GM18505 (cell line): Measurements from ENCODE around the gene CYP4F8.
"Not testable (repeated sequence)": the region's sequence is repeated elsewhere in the genome, so short reads cannot be mapped to it uniquely, and the experiment has no call there.

Source experiments
- ATAC-seq: cut with Tn5 transposase; IDR thresholded peaks from one replicate; pipeline ENCODE4 v1.9.1; 2021; ENCODE audit not compliant: unreplicated experiment
- POLR2A ChIP-seq: IDR thresholded peaks from 4 replicates; pipeline ENCODE4 v1.6.1; 2011; ENCODE audit warnings: borderline replicate concordance; ENCODE audit not compliant: insufficient read depth, insufficient read length; ENCODE audit errors: extremely low read depth

CYP4F8 gene, protein sequence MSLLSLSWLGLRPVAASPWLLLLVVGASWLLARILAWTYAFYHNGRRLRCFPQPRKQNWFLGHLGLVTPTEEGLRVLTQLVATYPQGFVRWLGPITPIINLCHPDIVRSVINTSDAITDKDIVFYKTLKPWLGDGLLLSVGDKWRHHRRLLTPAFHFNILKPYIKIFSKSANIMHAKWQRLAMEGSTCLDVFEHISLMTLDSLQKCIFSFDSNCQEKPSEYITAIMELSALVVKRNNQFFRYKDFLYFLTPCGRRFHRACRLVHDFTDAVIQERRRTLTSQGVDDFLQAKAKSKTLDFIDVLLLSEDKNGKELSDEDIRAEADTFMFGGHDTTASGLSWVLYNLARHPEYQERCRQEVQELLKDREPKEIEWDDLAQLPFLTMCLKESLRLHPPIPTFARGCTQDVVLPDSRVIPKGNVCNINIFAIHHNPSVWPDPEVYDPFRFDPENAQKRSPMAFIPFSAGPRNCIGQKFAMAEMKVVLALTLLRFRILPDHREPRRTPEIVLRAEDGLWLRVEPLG

DNA sequence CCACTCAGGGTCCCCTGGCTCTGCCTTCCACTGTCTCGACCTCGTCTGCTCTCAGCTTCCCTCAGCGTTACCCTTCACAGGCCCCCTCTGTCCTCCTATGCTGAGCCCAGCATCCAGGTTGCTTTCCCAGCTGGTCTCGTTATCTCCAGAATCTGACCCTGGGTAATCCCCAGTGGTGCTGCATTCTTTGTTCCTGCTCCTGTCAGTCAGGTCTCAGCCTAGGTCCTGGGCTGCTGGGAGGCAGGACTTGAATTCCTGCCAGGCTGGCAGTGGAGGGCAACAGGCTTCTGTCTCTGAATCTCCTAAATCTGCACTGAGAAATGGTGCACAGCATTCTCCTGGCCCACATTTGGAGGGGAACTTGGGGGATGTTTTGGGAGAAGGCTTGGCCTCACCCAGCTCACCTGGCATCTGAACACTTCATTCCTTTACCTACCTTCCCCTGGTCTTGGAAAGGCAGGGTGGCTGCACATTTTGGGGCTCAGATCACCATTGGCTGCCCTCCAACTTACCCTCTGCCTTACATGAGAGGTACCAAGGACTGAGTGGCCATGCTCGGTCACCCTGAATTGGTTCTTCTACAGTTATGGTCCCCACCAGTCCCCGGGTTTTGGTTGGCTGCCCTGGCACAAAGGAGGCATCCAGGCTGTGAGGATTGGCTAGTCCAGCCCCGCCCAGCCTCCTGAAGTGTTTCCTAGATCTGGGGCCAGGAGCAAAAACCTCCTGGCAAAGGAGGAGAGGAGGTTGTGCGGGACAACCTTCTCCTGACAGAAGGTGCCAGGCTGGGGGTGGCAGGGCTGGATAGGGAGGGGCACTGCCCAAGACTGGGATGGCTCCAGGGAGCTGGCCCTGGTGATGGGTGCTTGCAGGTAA lies at the start of gene CYP4F8:
CYP4F8 (plus strand) TSS at position 712 of the 873 bp plus-strand sequence. CDS start 399 bp downstream, outside the sequence.
- TF ChIP-seq POLR2A = no peak
- no peak for ATAC-seq

DNA sequence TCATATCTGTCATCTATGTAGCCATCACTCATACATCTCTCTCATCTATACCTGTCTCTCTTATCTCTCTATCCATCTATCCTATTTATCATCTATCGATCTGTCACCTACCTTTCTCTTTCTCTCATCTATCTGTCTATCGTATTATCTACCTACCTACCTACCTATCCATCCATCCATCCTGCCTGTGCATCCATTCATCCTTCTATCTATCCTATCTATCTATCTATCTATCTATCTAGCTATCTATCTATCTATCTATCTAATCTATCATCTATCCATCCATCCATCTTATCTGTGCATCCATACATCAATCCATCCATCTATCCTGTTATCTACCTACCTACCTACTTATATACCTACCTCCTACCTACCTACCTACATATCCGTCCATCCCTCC lies 44.6 kb upstream of the CYP4F8 start:
- ATAC-seq = no peak
- no peak for TF ChIP-seq POLR2A

DNA sequence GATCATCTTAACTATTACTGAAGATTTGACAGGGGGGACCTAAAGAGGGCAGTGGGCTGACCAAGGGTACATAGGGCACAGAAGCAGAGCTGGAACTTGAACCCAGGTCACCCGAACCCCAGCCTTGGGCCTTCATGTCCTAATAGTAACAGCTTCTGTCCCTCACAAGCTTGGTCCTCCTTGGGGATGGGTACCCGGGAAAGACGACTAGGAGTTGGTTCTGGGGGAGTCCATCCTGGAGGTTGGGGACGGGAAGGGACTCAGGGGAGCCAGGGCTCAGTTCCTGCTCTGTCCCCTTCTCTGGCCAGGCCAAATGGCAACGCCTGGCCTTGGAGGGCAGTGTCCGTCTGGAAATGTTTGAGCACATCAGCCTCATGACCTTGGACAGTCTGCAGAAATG lies 39.6 kb upstream of the CYP4F8 start:
- ATAC-seq = no peak
- no peak for TF ChIP-seq POLR2A

DNA sequence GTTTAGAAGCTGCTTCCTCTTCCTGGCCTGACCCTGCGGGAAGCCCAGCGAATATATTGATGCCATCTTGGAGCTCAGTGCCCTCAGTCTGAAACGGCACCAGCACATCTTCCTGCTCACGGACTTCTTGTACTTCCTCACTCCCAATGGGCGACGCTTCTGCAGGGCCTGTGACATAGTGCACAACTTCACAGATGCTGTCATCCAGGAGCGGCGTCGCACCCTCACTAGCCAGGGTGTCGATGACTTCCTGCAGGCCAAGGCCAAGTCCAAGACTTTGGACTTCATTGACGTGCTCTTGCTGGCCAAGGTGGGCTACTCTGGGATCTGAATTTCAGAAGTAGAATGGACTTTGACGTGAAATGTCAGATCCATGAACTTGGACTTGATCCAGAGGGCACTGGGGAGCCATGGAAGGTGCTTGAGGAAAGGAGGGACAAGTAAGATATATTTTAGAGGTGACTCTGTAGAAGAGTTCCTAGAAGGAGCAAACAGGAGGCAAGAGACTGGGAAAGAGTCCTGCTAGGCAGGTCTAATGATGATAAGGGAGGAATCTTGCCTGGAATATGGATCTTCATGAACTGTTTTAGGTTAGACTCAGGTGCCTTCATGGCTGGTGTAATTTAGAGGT lies 38.4 kb upstream of the CYP4F8 start:
- TF ChIP-seq POLR2A = no peak
- no peak for ATAC-seq

DNA sequence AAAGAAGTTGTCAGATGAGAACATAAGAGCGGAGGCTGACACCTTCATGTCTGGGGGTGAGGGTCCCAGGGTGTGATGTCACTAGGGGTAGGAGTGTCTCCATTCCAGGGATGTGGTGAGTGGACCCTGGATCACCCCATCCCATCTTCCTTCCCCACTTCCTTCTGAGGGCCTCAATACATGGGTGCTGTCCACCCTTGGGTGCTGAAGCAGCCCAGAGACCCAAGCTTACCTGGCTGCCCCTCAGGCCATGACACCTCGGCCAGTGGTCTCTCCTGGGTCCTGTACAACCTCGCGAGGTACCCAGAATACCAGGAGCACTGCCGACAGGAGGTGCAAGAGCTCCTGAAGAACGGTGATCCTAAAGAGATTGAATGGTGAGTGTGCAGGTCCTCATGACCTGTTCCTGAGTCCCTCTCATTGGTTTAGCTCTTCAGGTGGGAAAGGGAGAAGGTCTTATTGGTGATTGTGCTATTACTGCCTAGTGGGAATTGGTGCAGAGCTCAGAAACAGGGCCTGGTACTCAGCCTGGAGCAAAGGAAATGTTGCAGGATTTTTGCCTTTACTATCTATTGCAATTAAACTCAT lies 37.7 kb upstream of the CYP4F8 start:
- ATAC-seq = no peak

DNA sequence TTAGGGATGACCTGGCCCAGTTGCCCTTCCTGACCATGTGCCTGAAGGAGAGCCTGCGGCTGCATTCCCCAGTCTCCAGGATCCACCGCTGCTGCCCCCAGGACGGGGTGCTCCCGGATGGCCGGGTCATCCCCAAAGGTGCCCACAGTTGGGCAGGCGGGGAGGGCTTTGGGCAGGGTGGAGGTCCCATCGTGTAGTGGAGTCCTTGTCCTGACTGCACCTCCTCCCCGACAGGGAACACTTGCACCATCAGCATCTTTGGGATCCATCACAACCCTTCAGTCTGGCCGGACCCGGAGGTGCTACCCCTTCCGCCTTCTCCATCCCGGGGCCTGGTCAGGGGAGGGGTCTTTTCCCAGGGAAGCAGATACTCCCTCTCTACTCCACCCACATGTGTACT lies 31.7 kb upstream of the CYP4F8 start:
- ATAC-seq = no peak
- no peak for TF ChIP-seq POLR2A

More for the DNA sequence above, 37.7 kb upstream of the CYP4F8 start:
- no peak for TF ChIP-seq POLR2A

DNA sequence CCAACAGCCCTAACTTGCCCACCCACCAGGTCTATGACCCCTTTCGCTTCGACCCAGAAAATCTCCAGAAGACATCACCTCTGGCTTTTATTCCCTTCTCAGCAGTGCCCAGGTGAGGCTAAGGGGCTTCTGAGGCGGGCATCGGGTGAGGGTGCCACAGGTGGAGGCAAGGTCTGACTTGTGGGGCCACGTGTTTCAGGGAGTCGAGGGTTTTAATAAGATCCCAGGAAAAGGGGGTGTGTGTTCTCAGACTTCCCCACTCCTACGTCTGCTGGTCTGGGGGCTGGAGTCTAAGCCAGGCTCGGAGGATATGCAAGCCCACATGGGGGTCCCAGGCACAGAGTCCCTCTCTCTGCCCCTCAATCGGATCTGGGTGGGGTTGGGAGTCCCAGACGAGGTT lies 30.9 kb upstream of the CYP4F8 start:
- TF ChIP-seq POLR2A = no peak
- no peak for ATAC-seq

DNA sequence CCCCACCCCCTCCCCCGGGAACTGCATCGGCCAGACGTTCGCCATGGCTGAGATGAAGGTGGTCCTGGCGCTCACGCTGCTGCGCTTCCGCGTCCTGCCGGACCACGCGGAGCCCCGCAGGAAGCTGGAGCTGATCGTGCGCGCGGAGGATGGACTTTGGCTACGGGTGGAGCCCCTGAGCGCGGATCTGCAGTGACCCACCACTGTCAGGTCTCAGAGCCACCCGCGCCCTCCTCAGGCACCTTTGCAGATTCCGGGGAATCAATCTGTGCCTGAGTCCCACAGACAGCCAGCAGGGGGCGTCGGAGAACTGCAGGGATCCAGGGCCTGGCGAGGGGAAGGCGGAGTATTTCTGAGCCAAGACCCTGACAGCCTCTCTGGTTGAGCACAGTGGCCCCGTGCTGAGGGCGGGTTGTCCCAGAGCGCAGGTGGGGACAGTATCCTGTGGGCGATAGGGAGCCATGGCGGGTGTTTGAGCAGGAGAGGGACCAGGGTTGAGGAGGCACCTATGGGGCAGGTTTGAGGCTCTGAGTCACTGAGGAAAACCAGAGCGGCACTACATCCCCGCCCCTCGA lies 30.4 kb upstream of the CYP4F8 start:
- TF ChIP-seq POLR2A = no peak
- ATAC-seq = no peak

DNA sequence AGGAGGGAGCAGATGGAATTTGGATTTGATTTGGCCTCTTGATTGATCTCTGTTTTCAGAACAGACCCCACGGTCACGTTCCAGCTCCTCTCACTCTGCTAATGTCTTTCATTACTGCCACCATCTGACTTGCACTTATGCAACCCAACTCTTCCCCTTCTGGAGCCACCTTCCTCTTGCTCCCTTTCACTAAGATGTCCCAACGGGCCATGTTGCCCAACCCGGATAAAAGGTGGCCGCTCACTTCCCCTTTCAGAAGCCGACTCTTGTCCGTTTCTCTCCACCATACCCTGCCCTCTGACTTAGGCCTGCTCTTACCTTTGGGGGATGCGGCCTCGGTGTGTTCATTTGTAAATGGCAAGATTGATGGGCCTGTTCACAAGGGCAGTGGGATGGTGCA lies 27.4 kb upstream of the CYP4F8 start:
- TF ChIP-seq POLR2A = no peak

DNA sequence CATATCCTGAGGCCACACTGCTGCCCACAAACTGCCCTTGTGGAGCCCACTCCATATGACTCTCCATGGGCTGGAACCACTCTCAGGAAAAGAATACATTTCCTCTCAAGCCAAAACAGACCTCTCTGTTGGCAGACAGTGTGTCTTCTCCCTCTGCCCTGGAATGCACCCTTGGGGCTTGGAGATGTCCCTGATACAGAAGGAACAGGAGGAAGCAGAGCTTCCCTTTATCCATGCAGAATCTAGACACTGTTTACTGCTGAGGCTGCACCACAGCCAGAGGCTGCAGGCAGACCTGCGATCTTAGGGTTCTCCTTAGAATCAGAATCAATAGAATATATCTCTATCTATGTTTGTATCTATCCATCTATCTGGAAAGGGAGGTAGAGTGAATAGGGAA lies 26.8 kb upstream of the CYP4F8 start:
- no peak for ATAC-seq

More for the DNA sequence above, 27.4 kb upstream of the CYP4F8 start:
- no peak for ATAC-seq

DNA sequence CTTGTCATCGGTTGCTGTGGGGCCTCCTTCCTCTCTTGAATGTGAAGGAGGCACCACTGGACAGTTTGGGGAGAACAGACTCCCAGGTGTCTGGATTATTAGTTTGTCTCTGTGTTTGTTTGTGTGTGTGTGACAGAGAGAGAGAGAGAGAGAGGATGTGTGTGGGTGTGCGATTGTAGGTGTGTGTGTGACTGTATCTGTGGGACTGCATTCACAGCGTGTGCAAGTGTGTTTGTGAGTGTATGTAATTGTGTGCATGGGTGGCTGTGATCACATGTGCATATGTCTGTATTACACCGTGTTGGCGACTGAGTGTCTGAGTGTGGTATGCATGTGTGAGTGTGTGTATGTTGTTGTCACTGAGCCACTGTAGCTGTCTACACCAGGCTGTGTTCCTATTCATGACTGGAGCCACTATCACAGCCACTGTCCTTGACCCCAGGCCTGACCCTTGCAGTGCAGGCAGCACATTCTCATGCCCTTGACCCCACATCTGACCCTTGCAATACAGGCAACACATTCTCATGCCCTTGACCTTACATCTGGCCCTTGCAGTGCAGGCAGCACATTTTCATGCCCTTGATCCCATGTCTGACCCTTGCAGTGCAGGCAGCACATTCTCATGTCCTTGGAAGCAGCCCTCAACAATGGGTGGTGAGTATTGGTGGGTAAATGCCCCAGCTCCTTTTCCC lies 25.1 kb upstream of the CYP4F8 start:
- TF ChIP-seq POLR2A = no peak
- ATAC-seq = no peak

More for the DNA sequence above, 26.8 kb upstream of the CYP4F8 start:
- TF ChIP-seq POLR2A = no peak

DNA sequence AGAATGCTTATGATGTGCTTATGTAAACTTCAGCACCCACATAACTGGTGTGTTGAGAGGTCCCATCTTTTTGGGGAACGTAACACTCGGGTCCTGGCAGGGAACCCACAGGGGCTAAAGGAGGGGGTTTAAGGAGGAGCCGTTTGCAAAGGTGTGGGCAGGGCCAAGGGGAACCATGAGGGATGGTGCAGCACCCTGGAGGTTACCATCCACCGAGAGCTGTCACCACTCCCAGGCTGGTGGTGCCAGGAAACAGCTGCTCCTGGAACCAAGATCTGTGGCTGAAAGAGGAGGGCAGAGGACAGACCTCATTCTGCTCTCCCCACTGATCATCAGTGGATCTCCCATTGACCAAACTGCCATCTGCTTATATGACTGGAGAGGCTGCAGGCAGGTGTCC lies 23.2 kb upstream of the CYP4F8 start:
- no peak for ATAC-seq
- TF ChIP-seq POLR2A = no peak

DNA sequence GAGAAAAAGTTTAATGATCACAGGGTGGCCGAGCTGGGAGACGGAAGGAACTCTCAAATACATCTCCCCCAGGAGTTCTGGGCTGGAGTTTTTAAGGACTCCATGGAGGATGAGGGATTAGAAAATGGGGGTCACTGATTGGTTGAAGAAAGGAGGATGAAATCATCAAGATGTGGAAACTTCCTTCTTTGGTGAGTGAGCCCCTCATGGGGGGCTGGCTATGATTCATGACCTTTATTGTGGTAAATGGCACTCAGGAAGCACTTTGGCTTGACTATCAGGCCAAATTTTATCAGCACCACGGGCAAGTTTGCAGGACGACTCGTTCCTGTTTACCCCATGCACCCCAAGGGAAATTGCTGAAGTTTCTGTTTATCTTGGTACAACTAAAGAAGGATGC lies 22.5 kb upstream of the CYP4F8 start:
- not testable (repeated sequence) for ATAC-seq

DNA sequence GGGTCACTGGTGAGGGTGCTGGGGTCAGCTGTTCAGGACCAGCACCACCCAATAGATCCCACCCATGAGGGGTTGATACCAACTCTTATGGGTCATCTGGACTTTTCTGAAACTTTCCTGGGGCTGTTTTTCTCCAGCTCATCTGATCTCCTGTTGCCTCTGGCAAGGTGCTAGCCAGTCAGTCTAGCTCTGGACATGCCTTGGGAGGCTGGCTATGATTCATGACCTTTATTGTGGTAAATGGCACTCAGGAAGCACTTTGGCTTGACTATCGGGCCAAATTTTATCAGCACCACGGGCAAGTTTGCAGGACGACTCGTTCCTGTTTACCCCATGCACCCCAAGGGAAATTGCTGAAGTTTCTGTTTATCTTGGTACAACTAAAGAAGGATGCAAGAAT lies 21.3 kb upstream of the CYP4F8 start:
- ATAC-seq = not testable (repeated sequence)
